Measurements from ENCODE around the gene AMPD1. TPM values are rescaled to one million over a fixed set of nuclear protein-coding genes. Genes with fewer than 3 reads are reported as not detected.

AMPD1 gene
- total and polyA plus RNA-seq, 4 donors = 0.34 TPM; not detected in 3

DNA sequence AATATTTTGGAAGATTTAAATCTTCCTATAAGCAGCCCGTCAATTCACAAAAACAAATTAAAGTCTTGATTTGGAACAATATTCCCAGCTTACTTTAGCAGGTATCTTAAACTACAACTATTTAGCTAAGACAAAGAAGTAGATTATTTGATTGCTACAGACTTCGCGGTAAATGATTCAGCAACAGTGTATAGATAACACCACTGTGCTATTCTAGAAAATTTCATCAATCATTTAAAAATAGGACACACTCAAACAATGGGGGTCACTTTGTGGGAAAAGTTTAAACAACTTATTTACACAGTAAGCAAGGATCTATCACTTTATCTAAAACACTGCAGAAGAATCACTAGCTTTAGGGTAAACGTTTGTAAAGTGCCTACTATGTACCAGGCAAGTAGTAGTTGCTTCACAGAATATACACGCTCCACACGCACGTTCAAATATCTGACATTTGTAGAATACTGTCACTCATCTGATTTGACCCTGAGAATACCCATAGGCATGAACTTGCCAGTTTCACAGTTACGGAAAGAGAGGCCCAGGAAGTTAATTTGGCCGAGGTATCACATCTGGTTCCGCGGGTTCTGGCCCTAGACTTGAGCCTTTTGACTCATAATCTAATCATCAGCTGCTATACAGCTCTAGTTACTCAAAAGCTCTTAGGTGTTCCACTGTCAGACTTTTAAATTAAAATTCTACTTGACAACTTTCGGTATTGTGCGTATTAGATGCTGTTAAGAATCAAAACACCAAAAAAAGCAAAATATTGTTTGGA, 26.4 kb downstream of the AMPD1 start:
- H3K27ac ChIP-seq (ENCODE audit: low read depth in 1 of 2, low read length in 1 of 2) = peak overlapping the region; percentile 73 to 81
- 36 to 44% methylated on average over 13 of the region's 13 CpGs for WGBS, 2 donors
- H3K9ac ChIP-seq (ENCODE audit: insufficient read depth in 1 of 2, low read length in 2 of 2) = peak overlapping the region in 1 of 2 donors; percentile 84
- peaks cover 0 to 4% (median 0%) of the 10 kb centered on the region in 5 donors for H3K4me1 ChIP-seq (ENCODE audit: control insufficient read depth in 5 of 5, insufficient read depth in 5 of 5, low read length in 5 of 5)
- no peaks in the 10 kb centered on the region for H3K36me3 ChIP-seq (ENCODE audit: control insufficient read depth in 4 of 4, insufficient read depth in 4 of 4, low read length in 4 of 4)
- TF ChIP-seq, protein P1, sequence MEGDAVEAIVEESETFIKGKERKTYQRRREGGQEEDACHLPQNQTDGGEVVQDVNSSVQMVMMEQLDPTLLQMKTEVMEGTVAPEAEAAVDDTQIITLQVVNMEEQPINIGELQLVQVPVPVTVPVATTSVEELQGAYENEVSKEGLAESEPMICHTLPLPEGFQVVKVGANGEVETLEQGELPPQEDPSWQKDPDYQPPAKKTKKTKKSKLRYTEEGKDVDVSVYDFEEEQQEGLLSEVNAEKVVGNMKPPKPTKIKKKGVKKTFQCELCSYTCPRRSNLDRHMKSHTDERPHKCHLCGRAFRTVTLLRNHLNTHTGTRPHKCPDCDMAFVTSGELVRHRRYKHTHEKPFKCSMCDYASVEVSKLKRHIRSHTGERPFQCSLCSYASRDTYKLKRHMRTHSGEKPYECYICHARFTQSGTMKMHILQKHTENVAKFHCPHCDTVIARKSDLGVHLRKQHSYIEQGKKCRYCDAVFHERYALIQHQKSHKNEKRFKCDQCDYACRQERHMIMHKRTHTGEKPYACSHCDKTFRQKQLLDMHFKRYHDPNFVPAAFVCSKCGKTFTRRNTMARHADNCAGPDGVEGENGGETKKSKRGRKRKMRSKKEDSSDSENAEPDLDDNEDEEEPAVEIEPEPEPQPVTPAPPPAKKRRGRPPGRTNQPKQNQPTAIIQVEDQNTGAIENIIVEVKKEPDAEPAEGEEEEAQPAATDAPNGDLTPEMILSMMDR (IDR thresholded peaks at IDR 0.05; ENCODE audit: control extremely low read depth, extremely low read depth) = no peak
- ATAC-seq (ENCODE audit: insufficient read depth, low FRiP score) (no peak), DNase-seq (peak in 2 of 3 donors; percentile 3 to 13)
- H3K4me3 ChIP-seq = peak overlapping the region; percentile 73
- no peaks in the 10 kb centered on the region for H3K27me3 ChIP-seq (ENCODE audit: control insufficient read depth in 3 of 3, insufficient read depth in 3 of 3, low read length in 2 of 3)
- no peaks in the 10 kb centered on the region for H3K9me3 ChIP-seq (ENCODE audit: control insufficient read depth in 4 of 4, insufficient read depth in 3 of 4, low read length in 3 of 4)

GRCh38 chr1:114668373-114668772, 27.0 kb downstream of the AMPD1 start:
- WGBS, 2 donors = 80 to 81% methylated on average over 4 of the region's 4 CpGs
- no peaks in the 10 kb centered on the region for H3K27me3 ChIP-seq (ENCODE audit: control insufficient read depth in 3 of 3, insufficient read depth in 3 of 3, low read length in 2 of 3)
- no peak overlapping the region for H3K9ac ChIP-seq (ENCODE audit: insufficient read depth in 1 of 2, low read length in 2 of 2)
- no peak for ATAC-seq (ENCODE audit: insufficient read depth, low FRiP score)
- H3K9me3 ChIP-seq (ENCODE audit: control insufficient read depth in 4 of 4, insufficient read depth in 3 of 4, low read length in 3 of 4) = no peaks in the 10 kb centered on the region
- TF ChIP-seq, protein P1 (IDR thresholded peaks at IDR 0.05; ENCODE audit: control extremely low read depth, extremely low read depth) = no peak
- H3K27ac ChIP-seq (ENCODE audit: low read depth in 1 of 2, low read length in 1 of 2) = no peak overlapping the region
- peaks cover 0 to 4% (median 0%) of the 10 kb centered on the region in 5 donors for H3K4me1 ChIP-seq (ENCODE audit: control insufficient read depth in 5 of 5, insufficient read depth in 5 of 5, low read length in 5 of 5)
- DNase-seq = no peak
- H3K36me3 ChIP-seq (ENCODE audit: control insufficient read depth in 4 of 4, insufficient read depth in 4 of 4, low read length in 4 of 4) = no peaks in the 10 kb centered on the region
- no peak overlapping the region for H3K4me3 ChIP-seq

DNA sequence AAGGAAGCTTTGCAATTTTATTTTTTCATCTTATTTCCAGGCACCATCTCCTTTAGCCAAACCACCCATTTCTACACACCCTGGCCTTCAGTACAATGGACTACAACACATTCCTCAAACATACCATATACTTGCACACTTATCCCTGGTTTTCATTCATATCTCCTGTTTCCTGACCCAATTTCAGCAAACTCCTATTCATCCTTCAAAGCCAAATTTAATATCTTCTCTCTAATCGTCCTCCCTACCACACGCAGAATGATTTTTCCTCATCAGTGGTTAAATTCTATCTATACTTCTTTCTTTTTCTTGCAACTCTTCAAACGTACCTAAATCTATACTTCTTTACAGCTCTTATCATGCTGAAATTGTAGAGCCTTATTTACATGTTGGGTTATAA, 28.4 kb downstream of the AMPD1 start:
- no peaks in the 10 kb centered on the region for H3K36me3 ChIP-seq (ENCODE audit: control insufficient read depth in 4 of 4, insufficient read depth in 4 of 4, low read length in 4 of 4)
- H3K4me1 ChIP-seq (ENCODE audit: control insufficient read depth in 5 of 5, insufficient read depth in 5 of 5, low read length in 5 of 5) = peaks cover 0 to 4% (median 0%) of the 10 kb centered on the region in 5 donors
- no peaks in the 10 kb centered on the region for H3K27me3 ChIP-seq (ENCODE audit: control insufficient read depth in 3 of 3, insufficient read depth in 3 of 3, low read length in 2 of 3)
- 92 to 94% methylated on average over 3 of the region's 3 CpGs for WGBS, 2 donors
- ATAC-seq (ENCODE audit: insufficient read depth, low FRiP score) (no peak), DNase-seq (no peak)
- H3K4me3 ChIP-seq = no peak overlapping the region
- H3K9me3 ChIP-seq (ENCODE audit: control insufficient read depth in 4 of 4, insufficient read depth in 3 of 4, low read length in 3 of 4) = no peaks in the 10 kb centered on the region
- TF ChIP-seq, protein P1 (IDR thresholded peaks at IDR 0.05; ENCODE audit: control extremely low read depth, extremely low read depth) = no peak
- no peak overlapping the region for H3K9ac ChIP-seq (ENCODE audit: insufficient read depth in 1 of 2, low read length in 2 of 2)
- no peak overlapping the region for H3K27ac ChIP-seq (ENCODE audit: low read depth in 1 of 2, low read length in 1 of 2)

All from lung (tissue), 12 donors.